GM20431 (cell line): ENCODE data around the gene ZFAND3.
"Not testable (repeated sequence)": the region's sequence is repeated elsewhere in the genome, so short reads cannot be mapped to it uniquely, and the experiment has no call there.

Source experiments
- in situ Hi-C: fragments of 300-500 bp; cut with MseI, MboI; formaldehyde crosslinking; loops from one replicate; pipeline ENCODE4 v1.15.0; 2020; ENCODE audit warnings: low sequenced_read_pairs; ENCODE audit not compliant: unreplicated experiment

The ZFAND3 gene

GRCh38 chr6:37882724-37883413 is 63.3 kb downstream of the ZFAND3 start:
- in situ Hi-C loops, result no loop called here

DNA sequence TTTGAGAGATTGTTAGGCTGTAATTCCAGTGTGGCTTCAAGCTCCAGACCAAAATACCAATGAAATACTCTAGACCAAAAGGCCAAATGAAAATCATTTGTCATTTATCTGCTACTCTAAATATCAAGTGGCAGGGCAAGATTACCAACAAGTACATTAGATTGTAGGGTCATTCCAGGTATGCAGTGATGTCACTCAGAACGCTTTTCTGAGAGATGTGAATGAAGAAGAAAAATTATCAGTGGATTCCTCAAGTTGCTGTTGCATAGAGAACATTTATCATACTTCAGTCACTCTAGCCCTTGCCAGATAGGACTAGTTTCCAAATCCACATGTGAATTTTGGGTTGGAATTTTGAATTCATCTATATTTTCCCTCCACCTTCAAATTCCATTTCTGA is 65.0 kb downstream of the ZFAND3 start:
- in situ Hi-C loops, result no loop called here

DNA sequence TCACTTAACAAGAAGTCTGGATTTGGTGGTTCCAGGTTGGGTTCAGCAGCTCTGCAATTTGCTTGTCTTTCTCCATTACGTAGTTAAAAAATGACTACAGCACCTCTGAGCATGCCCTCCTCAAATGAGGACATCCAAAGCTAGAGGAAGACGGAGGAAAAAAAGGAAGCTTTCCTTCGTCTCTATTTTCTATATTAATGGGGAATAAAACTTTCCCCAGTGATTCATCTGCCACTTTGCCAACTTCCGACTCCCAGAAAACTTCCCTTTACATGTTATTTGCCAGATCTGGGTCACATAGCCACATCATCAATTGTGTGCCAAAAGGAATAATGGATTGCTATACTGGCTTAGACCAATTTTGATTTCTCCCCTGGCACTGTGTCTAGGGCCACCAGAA is 69.5 kb downstream of the ZFAND3 start:
- in situ Hi-C loops, result no loop called here

GRCh38 chr6:37889486-37889885 is 70.0 kb downstream of the ZFAND3 start:
- in situ Hi-C loops, result no loop called here

- in situ Hi-C loops, result no loop called here
Observed at GRCh38 chr6:37891072-37891471, 71.5 kb downstream of the ZFAND3 start.

GRCh38 chr6:37893257-37893656 is 73.7 kb downstream of the ZFAND3 start:
- in situ Hi-C loops, result no loop called here

DNA sequence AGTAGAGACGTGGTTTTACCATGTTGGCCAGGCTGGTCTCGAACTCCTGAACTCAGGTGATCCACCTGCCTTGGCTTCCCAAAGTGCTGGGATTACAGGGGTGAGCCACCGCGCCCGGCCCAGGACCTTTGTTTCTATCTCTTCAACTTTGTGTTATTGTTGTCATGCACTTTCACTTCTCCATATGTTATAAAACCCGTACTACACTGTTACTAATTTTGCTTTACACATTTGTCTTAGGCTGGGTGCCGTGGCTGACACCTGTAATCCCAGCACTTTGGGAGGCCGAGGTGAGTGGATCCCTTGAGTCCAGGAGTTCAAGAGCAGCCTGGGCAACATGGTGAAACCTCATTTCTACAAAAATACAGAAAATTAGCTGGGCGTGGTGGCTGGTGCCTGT is 74.2 kb downstream of the ZFAND3 start:
- in situ Hi-C loops, result not testable (repeated sequence)

GRCh38 chr6:37894585-37894984 is 75.1 kb downstream of the ZFAND3 start:
- in situ Hi-C loops, result no loop called here

- in situ Hi-C loops, result no loop called here
Observed at GRCh38 chr6:37897321-37897720, 77.8 kb downstream of the ZFAND3 start.

DNA sequence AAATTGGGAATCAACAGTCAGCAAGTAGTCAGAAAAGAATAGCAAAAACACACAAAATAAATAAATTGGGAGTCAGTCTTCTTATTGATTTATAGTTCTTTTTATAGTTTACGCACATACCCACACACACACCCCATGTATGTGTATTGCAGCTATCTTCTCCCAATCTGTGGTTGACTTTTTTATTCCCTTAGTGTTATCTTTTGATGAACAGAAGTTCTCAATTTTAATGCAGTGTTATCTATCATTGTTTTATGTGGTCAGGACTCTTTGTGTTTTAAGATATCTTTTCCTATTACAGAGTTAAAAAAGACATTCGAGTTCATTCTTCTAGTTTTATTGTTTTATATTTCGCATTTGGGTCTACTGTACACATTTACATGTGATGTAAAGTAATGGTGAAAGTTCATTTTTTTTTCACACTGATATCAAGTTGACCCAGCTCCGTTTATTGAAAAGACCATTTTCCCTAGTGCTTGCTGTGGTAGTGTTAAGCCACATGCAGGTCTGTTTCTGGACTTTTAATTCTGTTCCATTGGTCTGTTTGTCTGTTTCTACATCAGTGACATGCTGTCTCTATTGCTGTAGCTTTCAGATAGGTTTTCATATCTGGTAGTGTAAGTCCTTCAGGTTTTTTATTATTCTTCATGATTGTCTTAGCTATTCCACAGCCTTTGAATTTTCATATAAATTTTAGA is 78.4 kb downstream of the ZFAND3 start:
- in situ Hi-C loops, result no loop called here

DNA sequence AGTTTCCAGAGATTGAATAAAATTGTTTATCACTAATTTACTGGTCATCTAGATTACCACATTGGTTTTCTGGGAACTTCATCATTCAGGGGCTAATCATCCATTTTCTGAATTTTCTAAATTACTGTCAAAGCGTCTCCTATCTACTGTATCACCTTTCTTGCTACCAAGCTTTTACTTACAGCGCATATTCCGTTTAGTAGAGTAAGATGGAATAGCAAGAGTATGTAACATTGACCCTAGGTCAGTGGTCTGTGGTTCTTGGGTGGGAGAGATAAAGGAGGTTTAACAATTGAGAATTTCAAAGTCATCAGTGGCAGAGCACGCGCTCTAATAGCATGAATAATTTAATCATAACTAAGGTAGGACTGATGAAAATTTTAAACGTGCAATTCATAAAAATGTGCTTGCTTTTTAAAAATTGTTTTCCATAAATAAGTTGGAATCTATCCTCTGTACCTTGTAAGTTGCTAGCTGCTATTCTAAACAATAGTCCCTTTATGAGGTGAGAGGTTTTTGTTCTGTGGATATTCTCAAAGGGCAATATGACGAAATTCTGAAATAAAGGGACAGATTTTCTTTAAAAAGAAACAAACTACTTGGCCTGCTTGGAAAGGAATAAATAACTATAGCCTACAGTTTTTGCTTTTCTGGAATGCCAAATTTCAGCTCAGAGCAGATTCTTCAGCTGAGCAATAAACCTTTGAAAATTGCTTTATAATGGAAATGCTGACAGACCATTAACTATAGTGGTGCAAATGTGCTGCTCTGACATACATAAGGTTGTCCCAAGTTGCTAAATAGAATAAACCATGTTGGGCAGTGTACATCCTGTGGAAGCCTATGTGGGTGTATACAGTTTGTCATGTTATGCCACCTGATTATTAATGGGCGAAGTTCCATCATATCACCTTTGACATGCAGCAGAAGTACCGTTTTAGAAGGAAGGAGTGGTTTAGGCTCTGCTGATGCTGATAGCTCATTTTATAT is 84.1 kb downstream of the ZFAND3 start:
- in situ Hi-C loops, result no loop called here

- in situ Hi-C loops, result no loop called here
Observed at GRCh38 chr6:37904590-37904989, 85.1 kb downstream of the ZFAND3 start.

GRCh38 chr6:37906121-37906520 is 86.6 kb downstream of the ZFAND3 start:
- in situ Hi-C loops, result no loop called here

DNA sequence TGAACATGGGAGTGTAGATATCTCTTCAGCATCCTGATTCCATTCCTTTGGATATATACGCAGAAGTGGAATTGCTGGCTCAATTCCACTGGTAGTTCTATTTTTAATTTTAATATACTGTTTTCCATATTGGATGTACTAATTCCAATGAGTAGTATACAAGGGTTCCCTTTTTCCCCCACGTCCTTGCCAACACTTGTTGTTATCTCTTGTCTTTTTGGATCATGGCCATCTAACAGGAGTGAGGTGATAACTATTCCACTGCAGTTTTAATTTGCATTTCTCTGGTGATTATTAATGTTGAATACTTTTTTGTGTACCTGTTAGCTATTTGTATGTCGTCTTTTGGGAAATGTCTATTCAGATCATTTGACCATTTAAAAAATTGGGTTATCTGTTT is 91.5 kb downstream of the ZFAND3 start:
- in situ Hi-C loops, result no loop called here

GRCh38 chr6:37913210-37913609 is 93.7 kb downstream of the ZFAND3 start:
- in situ Hi-C loops, result no loop called here

DNA sequence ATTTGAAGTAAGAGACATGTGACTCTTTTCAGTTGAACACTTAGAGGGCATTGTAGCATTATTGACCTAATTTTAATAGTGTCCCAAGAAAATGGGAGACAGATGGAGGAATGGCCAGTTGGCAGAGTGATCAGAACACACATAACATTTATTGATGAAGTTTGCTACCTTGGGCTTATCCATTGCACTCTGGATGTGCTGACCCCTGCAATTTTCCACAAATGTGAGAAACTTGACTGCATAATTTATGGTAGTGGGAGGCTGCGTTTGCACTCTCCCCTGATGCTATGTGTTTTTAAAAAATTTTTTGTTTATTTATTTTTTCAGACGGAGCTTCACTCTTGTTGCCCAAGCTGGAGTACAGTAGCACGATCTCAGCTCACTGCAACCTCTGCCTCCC is 95.9 kb downstream of the ZFAND3 start:
- in situ Hi-C loops, result no loop called here

- in situ Hi-C loops, result no loop called here
Observed at GRCh38 chr6:37916149-37916548, 96.6 kb downstream of the ZFAND3 start.

GRCh38 chr6:37916675-37917074 is 97.1 kb downstream of the ZFAND3 start:
- in situ Hi-C loops, result no loop called here

GRCh38 chr6:37917566-37917965 is 98.0 kb downstream of the ZFAND3 start:
- in situ Hi-C loops, result no loop called here

DNA sequence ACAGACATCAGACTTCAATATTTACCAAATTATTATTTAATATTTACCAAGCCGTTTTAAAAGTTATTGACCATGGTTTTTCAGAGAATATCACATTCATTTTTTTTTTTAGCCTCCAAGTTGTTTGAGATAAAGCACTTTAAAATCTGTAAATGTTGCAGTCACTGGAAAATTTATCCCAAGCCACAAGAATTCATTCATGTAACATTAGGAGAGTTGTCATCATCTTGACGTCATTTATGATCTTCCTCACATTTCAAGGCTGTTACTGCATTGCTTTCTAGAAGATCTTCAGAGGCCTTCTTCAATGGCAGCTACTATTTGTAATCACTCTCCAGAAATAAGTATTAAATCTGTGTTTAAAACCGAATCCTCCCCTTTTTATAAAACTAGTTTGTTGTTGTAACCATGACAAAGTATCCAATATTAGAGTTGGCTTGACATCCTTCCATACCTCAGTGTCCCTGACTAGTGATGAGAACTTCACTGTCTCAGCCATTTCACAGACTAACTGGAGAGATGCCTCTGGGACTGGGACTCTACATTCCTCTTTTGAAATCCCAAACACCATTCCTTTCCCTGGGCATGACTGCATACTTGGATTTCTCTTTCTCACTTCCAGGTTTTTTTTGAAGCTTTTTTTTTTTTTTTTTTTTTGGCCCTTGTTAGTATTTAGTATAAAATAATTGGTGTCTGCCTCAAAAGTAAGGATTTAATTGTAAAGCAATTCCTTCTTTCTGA is 100.1 kb downstream of the ZFAND3 start:
- in situ Hi-C loops, result no loop called here
